ENCODE data around the gene IL22RA2. TPM values are rescaled to one million over a fixed set of nuclear protein-coding genes. Genes with fewer than 3 reads are reported as not detected.

IL22RA2 gene
- total RNA-seq, 1 donor from 2014 or later: not detected

Other genes starting within 250 kb of the IL22RA2 start
- 0.07 and 0.17 TPM in 2 replicates for gene IL20RA, start 128.7 kb downstream of the IL22RA2 start, total RNA-seq
- 38.3 and 42.3 TPM in 2 replicates for gene IFNGR1, start 45.7 kb upstream of the IL22RA2 start, total RNA-seq

Data from astrocyte (in vitro differentiated cells and primary cell).